ENCODE data around the gene FIG4. TPM values are rescaled to one million over a fixed set of nuclear protein-coding genes. Genes with fewer than 3 reads are reported as not detected.

FIG4 gene
- total RNA-seq, 1 experiment from 2014 or later, result 15.7 TPM

DNA sequence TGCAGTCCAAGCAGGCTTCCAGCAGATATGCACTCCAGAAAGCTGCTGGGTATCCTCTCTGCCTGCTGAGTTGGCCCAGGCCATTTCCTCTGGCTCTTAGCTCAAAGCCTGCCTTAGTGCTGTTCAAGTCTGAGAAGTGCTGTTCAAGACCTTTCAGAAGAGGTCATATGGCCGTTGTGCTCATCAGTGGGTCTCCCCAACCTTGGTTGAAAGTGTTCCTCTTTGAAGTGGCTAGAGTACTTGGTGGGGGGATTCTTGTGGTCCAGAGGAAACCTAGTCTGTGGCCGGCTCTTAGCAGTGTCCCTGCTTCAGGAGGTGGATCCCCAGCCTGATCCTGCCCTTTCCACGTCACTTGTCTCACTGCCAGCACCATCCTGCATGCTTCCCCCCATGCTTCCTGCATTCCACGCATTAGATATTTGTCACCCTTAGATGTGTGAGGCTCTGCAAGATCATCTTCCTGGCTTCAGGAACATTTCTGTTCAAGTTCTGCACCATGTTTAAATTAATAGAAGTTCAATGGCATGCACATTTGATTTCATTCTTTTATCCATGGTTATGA is 105.0 kb downstream of the FIG4 start:
- H3K4me1 ChIP-seq (ENCODE audit: control insufficient read depth in 1 of 2, insufficient read depth in 2 of 2, low read length in 2 of 2), result peaks cover 8 to 24% of the 10 kb centered on the region in 2 experiments
- H3K79me2 ChIP-seq (ENCODE audit: insufficient read depth, low read length), result no peaks in the 10 kb centered on the region
- ATAC-seq (no peak), DNase-seq (ENCODE audit: low read depth, low spot score) (no peak)
- ChIA-PET POLR2A (no interaction called here), CTCF (interaction anchor here (1.1 kb wide), 1 partner anchor 91 kb away, joined by 3 read pairs; no protein-coding TSS in a partner anchor), RAD21 (ENCODE audit: low non-redundant PET in 1 of 2, low total read pairs in 2 of 2, uncharacterized antibody in 2 of 2, unreplicated experiment in 2 of 2) (no interaction called here)
- no peaks in the 10 kb centered on the region for H4K20me1 ChIP-seq (ENCODE audit: insufficient read depth)
- H3K27me3 ChIP-seq (ENCODE audit: insufficient read depth, low read length), result no peaks in the 10 kb centered on the region
- no peak overlapping the region for H3K4me3 ChIP-seq (replicated peaks in 1 of 2; ENCODE audit: low read depth in 1 of 2, low read length in 2 of 2)
- H3K9me2 ChIP-seq (ENCODE audit: insufficient read depth), result no peaks in the 10 kb centered on the region
- TF ChIP-seq FOSL1 (IDR thresholded peaks at IDR 0.05; ENCODE audit: low read depth), result no peak
- no peak for TF ChIP-seq ZFX (IDR thresholded peaks at IDR 0.05)
- TF ChIP-seq, protein P1, sequence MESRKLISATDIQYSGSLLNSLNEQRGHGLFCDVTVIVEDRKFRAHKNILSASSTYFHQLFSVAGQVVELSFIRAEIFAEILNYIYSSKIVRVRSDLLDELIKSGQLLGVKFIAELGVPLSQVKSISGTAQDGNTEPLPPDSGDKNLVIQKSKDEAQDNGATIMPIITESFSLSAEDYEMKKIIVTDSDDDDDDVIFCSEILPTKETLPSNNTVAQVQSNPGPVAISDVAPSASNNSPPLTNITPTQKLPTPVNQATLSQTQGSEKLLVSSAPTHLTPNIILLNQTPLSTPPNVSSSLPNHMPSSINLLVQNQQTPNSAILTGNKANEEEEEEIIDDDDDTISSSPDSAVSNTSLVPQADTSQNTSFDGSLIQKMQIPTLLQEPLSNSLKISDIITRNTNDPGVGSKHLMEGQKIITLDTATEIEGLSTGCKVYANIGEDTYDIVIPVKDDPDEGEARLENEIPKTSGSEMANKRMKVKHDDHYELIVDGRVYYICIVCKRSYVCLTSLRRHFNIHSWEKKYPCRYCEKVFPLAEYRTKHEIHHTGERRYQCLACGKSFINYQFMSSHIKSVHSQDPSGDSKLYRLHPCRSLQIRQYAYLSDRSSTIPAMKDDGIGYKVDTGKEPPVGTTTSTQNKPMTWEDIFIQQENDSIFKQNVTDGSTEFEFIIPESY (IDR thresholded peaks at IDR 0.05; ENCODE audit: extremely low read depth, insufficient replicate concordance, low read length), result no peak
- TF ChIP-seq CBX3 (IDR thresholded peaks at IDR 0.05; ENCODE audit: low read depth), result no peak
- no peak for TF ChIP-seq POLR2A (IDR thresholded peaks at IDR 0.05; ENCODE audit: borderline replicate concordance, extremely low read depth, insufficient read depth, insufficient read length)
- no peak for TF ChIP-seq ZNF274 (IDR thresholded peaks at IDR 0.05; ENCODE audit: low read depth, low read length)
- no peak for TF ChIP-seq TCF7L2 (IDR thresholded peaks at IDR 0.05; ENCODE audit: borderline replicate concordance, extremely low read depth, insufficient read depth, insufficient read length)
- no peak for TF ChIP-seq ELF1 (IDR thresholded peaks at IDR 0.05; ENCODE audit: borderline replicate concordance, low read depth)
- TF ChIP-seq, protein P2, sequence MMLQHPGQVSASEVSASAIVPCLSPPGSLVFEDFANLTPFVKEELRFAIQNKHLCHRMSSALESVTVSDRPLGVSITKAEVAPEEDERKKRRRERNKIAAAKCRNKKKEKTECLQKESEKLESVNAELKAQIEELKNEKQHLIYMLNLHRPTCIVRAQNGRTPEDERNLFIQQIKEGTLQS (IDR thresholded peaks at IDR 0.05), result no peak
- TF ChIP-seq, protein P3, sequence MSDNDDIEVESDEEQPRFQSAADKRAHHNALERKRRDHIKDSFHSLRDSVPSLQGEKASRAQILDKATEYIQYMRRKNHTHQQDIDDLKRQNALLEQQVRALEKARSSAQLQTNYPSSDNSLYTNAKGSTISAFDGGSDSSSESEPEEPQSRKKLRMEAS (IDR thresholded peaks at IDR 0.05), result no peak
- no peak for TF ChIP-seq SP1 (IDR thresholded peaks at IDR 0.05; ENCODE audit: low read depth)
- no peak for TF ChIP-seq POLR2AphosphoS5 (IDR thresholded peaks at IDR 0.05; ENCODE audit: low read depth, low read length)
- TF ChIP-seq JUND (IDR thresholded peaks at IDR 0.05), result no peak
- TF ChIP-seq, protein P4, sequence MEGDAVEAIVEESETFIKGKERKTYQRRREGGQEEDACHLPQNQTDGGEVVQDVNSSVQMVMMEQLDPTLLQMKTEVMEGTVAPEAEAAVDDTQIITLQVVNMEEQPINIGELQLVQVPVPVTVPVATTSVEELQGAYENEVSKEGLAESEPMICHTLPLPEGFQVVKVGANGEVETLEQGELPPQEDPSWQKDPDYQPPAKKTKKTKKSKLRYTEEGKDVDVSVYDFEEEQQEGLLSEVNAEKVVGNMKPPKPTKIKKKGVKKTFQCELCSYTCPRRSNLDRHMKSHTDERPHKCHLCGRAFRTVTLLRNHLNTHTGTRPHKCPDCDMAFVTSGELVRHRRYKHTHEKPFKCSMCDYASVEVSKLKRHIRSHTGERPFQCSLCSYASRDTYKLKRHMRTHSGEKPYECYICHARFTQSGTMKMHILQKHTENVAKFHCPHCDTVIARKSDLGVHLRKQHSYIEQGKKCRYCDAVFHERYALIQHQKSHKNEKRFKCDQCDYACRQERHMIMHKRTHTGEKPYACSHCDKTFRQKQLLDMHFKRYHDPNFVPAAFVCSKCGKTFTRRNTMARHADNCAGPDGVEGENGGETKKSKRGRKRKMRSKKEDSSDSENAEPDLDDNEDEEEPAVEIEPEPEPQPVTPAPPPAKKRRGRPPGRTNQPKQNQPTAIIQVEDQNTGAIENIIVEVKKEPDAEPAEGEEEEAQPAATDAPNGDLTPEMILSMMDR (IDR thresholded peaks at IDR 0.05 in 2 of 3, conservative IDR thresholded peaks at IDR 0.05 in 1 of 3; ENCODE audit: borderline replicate concordance in 1 of 3, insufficient read depth in 1 of 3, low read depth in 2 of 3, low read length in 2 of 3), result no peak
- no peak for TF ChIP-seq EGR1 (IDR thresholded peaks at IDR 0.05; ENCODE audit: low read depth)
- no peak for TF ChIP-seq RAD21 (IDR thresholded peaks at IDR 0.05; ENCODE audit: low read depth)
- no peak for TF ChIP-seq EZH2 (IDR thresholded peaks at IDR 0.05)
- TF ChIP-seq, protein P5, sequence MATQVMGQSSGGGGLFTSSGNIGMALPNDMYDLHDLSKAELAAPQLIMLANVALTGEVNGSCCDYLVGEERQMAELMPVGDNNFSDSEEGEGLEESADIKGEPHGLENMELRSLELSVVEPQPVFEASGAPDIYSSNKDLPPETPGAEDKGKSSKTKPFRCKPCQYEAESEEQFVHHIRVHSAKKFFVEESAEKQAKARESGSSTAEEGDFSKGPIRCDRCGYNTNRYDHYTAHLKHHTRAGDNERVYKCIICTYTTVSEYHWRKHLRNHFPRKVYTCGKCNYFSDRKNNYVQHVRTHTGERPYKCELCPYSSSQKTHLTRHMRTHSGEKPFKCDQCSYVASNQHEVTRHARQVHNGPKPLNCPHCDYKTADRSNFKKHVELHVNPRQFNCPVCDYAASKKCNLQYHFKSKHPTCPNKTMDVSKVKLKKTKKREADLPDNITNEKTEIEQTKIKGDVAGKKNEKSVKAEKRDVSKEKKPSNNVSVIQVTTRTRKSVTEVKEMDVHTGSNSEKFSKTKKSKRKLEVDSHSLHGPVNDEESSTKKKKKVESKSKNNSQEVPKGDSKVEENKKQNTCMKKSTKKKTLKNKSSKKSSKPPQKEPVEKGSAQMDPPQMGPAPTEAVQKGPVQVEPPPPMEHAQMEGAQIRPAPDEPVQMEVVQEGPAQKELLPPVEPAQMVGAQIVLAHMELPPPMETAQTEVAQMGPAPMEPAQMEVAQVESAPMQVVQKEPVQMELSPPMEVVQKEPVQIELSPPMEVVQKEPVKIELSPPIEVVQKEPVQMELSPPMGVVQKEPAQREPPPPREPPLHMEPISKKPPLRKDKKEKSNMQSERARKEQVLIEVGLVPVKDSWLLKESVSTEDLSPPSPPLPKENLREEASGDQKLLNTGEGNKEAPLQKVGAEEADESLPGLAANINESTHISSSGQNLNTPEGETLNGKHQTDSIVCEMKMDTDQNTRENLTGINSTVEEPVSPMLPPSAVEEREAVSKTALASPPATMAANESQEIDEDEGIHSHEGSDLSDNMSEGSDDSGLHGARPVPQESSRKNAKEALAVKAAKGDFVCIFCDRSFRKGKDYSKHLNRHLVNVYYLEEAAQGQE (IDR thresholded peaks at IDR 0.05; ENCODE audit: low read depth), result no peak
- TF ChIP-seq SRF (IDR thresholded peaks at IDR 0.05; ENCODE audit: low read depth), result no peak
- H2AFZ ChIP-seq (ENCODE audit: low read depth, low read length, poor library complexity, severe bottlenecking), result no peak overlapping the region
- H3K9ac ChIP-seq (ENCODE audit: low read length), result no peak overlapping the region
- H3K9me3 ChIP-seq (ENCODE audit: control insufficient read depth in 1 of 2, insufficient read depth in 1 of 2, low read depth in 1 of 2, low read length in 2 of 2), result no peaks in the 10 kb centered on the region
- no peak overlapping the region for H3K27ac ChIP-seq (ENCODE audit: low read depth, low read length)
- intact Hi-C loops (cut with micrococcal nuclease), result no loop called here
- H3K36me3 ChIP-seq (ENCODE audit: control insufficient read depth in 1 of 2, insufficient read depth in 2 of 2, low read length in 2 of 2), result no peaks in the 10 kb centered on the region
- BruUV-seq (replicated peaks), result no TSS peak
- H3K4me2 ChIP-seq (ENCODE audit: low read length), result no peak overlapping the region

Data from HCT116 (cell line).